Heart left ventricle (tissue), 16 donors: Measurements from ENCODE around the gene POLR3B. TPM values are rescaled to one million over a fixed set of nuclear protein-coding genes. Genes with fewer than 3 reads are reported as not detected.

Source experiments
- ATAC-seq, 4 donors: fragments of 200-7000 bp; cut with Tn5 transposase; one replicate each; pipeline ENCODE4 v1.9.1; 2020 to 2022; ENCODE audit warnings: moderate library complexity in 4 of 4, mild to moderate bottlenecking in 3 of 4, moderate number of reproducible peaks in 1 of 4
- DNase-seq, 5 donors: peaks; one replicate each; pipeline ENCODE4 v3.0.0-alpha.2; 2020
- H3K27ac ChIP-seq, 12 donors: fragments of 200-600 bp; sonication (generic) in 4 of 12; one replicate each; pipeline versions ENCODE4 v1.5.0 to v1.8.0; 2016 to 2022; ENCODE audit warnings: mild to moderate bottlenecking in 2 of 12
- H3K27me3 ChIP-seq, 9 donors: fragments of 200-600 bp; sonication (generic) in 2 of 9; one replicate each; pipeline versions ENCODE4 v1.5.1 to v1.8.0; 2016 to 2022; ENCODE audit warnings: mild to moderate bottlenecking in 3 of 9
- H3K36me3 ChIP-seq, 9 donors: fragments of 200-600 bp; sonication (generic) in 2 of 9; one replicate each; pipeline versions ENCODE4 v1.5.0 to v1.8.0; 2018 to 2022; ENCODE audit warnings: mild to moderate bottlenecking in 2 of 9
- H3K4me1 ChIP-seq, 12 donors: fragments of 200-600 bp; sonication (generic) in 4 of 12; one replicate each; pipeline versions ENCODE4 v1.5.0 to v1.8.0; 2016 to 2022; ENCODE audit warnings: mild to moderate bottlenecking in 3 of 12
- H3K4me3 ChIP-seq, 12 donors: fragments of 200-600 bp; sonication (generic) in 4 of 12; one replicate each; pipeline versions ENCODE4 v1.5.0 to v1.8.0; 2017 to 2022; ENCODE audit warnings: mild to moderate bottlenecking in 9 of 12, moderate library complexity in 4 of 12
- H3K9me3 ChIP-seq, 12 donors: fragments of 200-600 bp; sonication (generic) in 4 of 12; one replicate each; pipeline versions ENCODE4 v1.5.0 to v1.8.0; 2016 to 2022; ENCODE audit warnings: mild to moderate bottlenecking in 1 of 12
- CTCF ChIP-seq, 12 donors: fragments of 200-600 bp; sonication (generic) in 4 of 12; IDR thresholded peaks; one replicate each; pipeline versions ENCODE4 v1.5.0 to v1.8.0; 2018 to 2022; ENCODE audit warnings: antibody characterized with exemption in 12 of 12, mild to moderate bottlenecking in 5 of 12
- POLR2A ChIP-seq, 2 donors: fragments of 450-650 bp; IDR thresholded peaks; one replicate each; pipeline ENCODE4 v1.6.1; 2017; ENCODE audit warnings: antibody characterized with exemption in 2 of 2, mild to moderate bottlenecking in 2 of 2, moderate library complexity in 2 of 2
- WGBS, 4 donors: extraction: QIAGEN DNeasy Blood & Tissue Kit in 2 of 4; methylation state at CpG; one replicate each; pipeline versions ENCODE4 v1.1.5 to v1.1.7; 2013 to 2018; 5-methylcytosine and 5-hydroxymethylcytosine counted together
- intact Hi-C, 10 donors: fragments of 100-400 bp; cut with DNase I; formaldehyde crosslinking; loops; one replicate each; pipeline versions ENCODE4 v1.11.1 to v1.14.2; 2022
- polyA plus RNA-seq, 2 donors: library from polyadenylated mRNA; stranded (reverse); fragments of 200-250 nt; gene quantifications; one replicate each; pipeline ENCODE4 v1.2.3, GENCODE V29; 2013
- total RNA-seq, 9 donors: library from RNA; depleted of rRNA in 2 of 9; stranded (reverse); fragments of >200 nt in 2 of 9; fragmentation: NEBNext Ultra II Directional in 3 of 9; extraction: Animal tissue kit (Norgen Biotek cat#: 25700) in 3 of 9; gene quantifications; one replicate each; pipeline versions ENCODE4 v1.1.0 to v1.2.4, GENCODE V29; 2016 to 2023
- donor health status: ischemic (EF 13 %, LVEDD 7.1; RV severe dilation, severe dysfunction).
- donor health status: healthy with polysubstance abuse.
- donor health status: DM: no; HTN: yes; CAD: no.
- donor health status: DM: no; HTN: no; CAD: no.
- donor health status: ischemic (EF 25% LVEDD 6.9; RV normal size, moderate dysfunction).
- donor health status: ischemic (EF 25% LVEDD 5.7; RV mildly dilated, moderate dysfunction).
- donor health status: healthy.
- donor health status: DM: yes; HTN: yes; CAD: no.
- donor health status: ischemic (EF 35%, LVEDD 5.7; RV mildly dilated, moderate dysfunction).
- donor health status: nonischemic (EF 11% LVEDD 7.7; RV severe dilation, severe dysfunction).
- donor health status: DM: yes; HTN: yes; CAD: no.
- donor health status: PGD.
- donor health status: ischemic (EF 29% LVEDD 5.4; RV normal size, mild dysfunction).
- donor health status: nonischemic (EF 23%, LVEDD 6.1; RV moderate dilation, normal function).

The POLR3B gene
- total and polyA plus RNA-seq, 11 donors = 2.5 to 12.3 (median 9.1) TPM

GRCh38 chr12:106327309-106327869 is 30.2 kb upstream of the POLR3B start:
- Histone ChIP-seq H3K4me1 (peaks cover 0 to 41% (median 11%) of the 10 kb centered on the region in 12 donors), H3K9me3 (no peaks in the 10 kb centered on the region), H3K4me3 (no peak overlapping the region), H3K27ac (peak overlapping the region in 7 of 12 donors; percentile 5 to 50 (median 22)), H3K36me3 (peaks cover 0 to 100% (median 80%) of the 10 kb centered on the region in 9 donors), H3K27me3 (no peaks in the 10 kb centered on the region)
- no peak for TF ChIP-seq POLR2A (IDR thresholded peaks at IDR 0.05)
- no peak for TF ChIP-seq CTCF (IDR thresholded peaks at IDR 0.05)
- intact Hi-C loops = no loop called here
- WGBS, 4 donors = 51 to 73% (median 65%) methylated on average over 2 of the region's 2 CpGs
- DNase-seq (no peak), ATAC-seq (no peak)

- no peak for TF ChIP-seq CTCF (IDR thresholded peaks at IDR 0.05)
- TF ChIP-seq POLR2A (IDR thresholded peaks at IDR 0.05) = no peak
- Histone ChIP-seq H3K4me1 (peaks cover 0 to 41% (median 11%) of the 10 kb centered on the region in 12 donors), H3K4me3 (no peak overlapping the region), H3K9me3 (no peaks in the 10 kb centered on the region), H3K27ac (peak overlapping the region in 7 of 12 donors; percentile 7 to 55 (median 28)), H3K27me3 (no peaks in the 10 kb centered on the region), H3K36me3 (peaks cover 0 to 100% (median 72%) of the 10 kb centered on the region in 9 donors)
- DNase-seq = no peak
- WGBS, 4 donors = 77 to 91% (median 86%) methylated on average over 7 of the region's 7 CpGs
- intact Hi-C loops = no loop called here
- no peak for ATAC-seq
Observed at GRCh38 chr12:106328735-106329134, 28.8 kb upstream of the POLR3B start.

- H3K4me3 ChIP-seq = no peak overlapping the region
- WGBS, 4 donors = 65 to 76% (median 66%) methylated on average over 12 of the region's 12 CpGs
- no peak for DNase-seq
Observed at GRCh38 chr12:106329231-106329982, 28.1 kb upstream of the POLR3B start.

More at GRCh38 chr12:106329231-106329982, 28.1 kb upstream of the POLR3B start:
- peaks cover 0 to 41% (median 11%) of the 10 kb centered on the region in 12 donors for H3K4me1 ChIP-seq
- no peaks in the 10 kb centered on the region for H3K27me3 ChIP-seq
- peak in 3 of 4 donors; percentile 58 for ATAC-seq
- H3K9me3 ChIP-seq = no peaks in the 10 kb centered on the region
- intact Hi-C loops = no loop called here
- no peak for TF ChIP-seq POLR2A (IDR thresholded peaks at IDR 0.05)
- TF ChIP-seq CTCF (IDR thresholded peaks at IDR 0.05) = no peak
- peak overlapping the region in 7 of 12 donors; percentile 7 to 55 (median 28) for H3K27ac ChIP-seq
- H3K36me3 ChIP-seq = peaks cover 0 to 98% (median 72%) of the 10 kb centered on the region in 9 donors
